Astrocyte (in vitro differentiated cells and primary cell): ENCODE data around the gene TSPAN33. TPM values are rescaled to one million over a fixed set of nuclear protein-coding genes. Genes with fewer than 3 reads are reported as not detected.

Experiments used
- DNase-seq: peaks from one replicate; pipeline ENCODE4 v3.0.0-alpha.2; 2010; ENCODE audit warnings: low read depth
- FAIRE-seq: peaks from 2 replicates; lab custom pipeline; 2011; peaks lifted over from hg19 to GRCh38; lab: Jason Lieb, UNC
- H2AFZ ChIP-seq: 2 replicates; pipeline ENCODE4 v1.6.0; 2012; ENCODE audit warnings: low read depth, low read length, inconsistent platforms
- H3K27ac ChIP-seq: 2 replicates; pipeline ENCODE4 v1.5.1; 2011; ENCODE audit warnings: low read depth, low read length, inconsistent platforms
- H3K27me3 ChIP-seq: 2 replicates; pipeline ENCODE4 v1.6.0; 2011; ENCODE audit warnings: low read length, inconsistent platforms; ENCODE audit not compliant: insufficient read depth
- H3K36me3 ChIP-seq: 2 replicates; pipeline ENCODE4 v1.5.1; 2011; ENCODE audit warnings: low read length, inconsistent platforms; ENCODE audit not compliant: insufficient read depth
- H3K4me1 ChIP-seq: 2 replicates; pipeline ENCODE4 v1.5.1; 2011; ENCODE audit warnings: low read length, inconsistent platforms; ENCODE audit not compliant: insufficient read depth
- H3K4me2 ChIP-seq: 2 replicates; pipeline ENCODE4 v1.6.0; 2012; ENCODE audit warnings: low read length, inconsistent platforms
- H3K4me3 ChIP-seq: 2 replicates; pipeline ENCODE4 v1.5.1; 2011; ENCODE audit warnings: low read depth, mild to moderate bottlenecking, low read length, inconsistent platforms; ENCODE audit not compliant: insufficient read depth
- H3K79me2 ChIP-seq: 2 replicates; pipeline ENCODE4 v1.6.0; 2012; ENCODE audit warnings: mild to moderate bottlenecking, low read length, inconsistent platforms; ENCODE audit not compliant: insufficient read depth
- H3K9ac ChIP-seq: 2 replicates; pipeline ENCODE4 v1.6.0; 2012; ENCODE audit warnings: mild to moderate bottlenecking, low read length, inconsistent platforms
- H3K9me3 ChIP-seq: 2 replicates; pipeline ENCODE4 v1.5.1; 2012; ENCODE audit warnings: low read depth, mild to moderate bottlenecking, low read length, inconsistent platforms; ENCODE audit not compliant: insufficient read depth
- H4K20me1 ChIP-seq: 2 replicates; pipeline ENCODE4 v1.6.0; 2012; ENCODE audit warnings: low read length, inconsistent platforms; ENCODE audit not compliant: insufficient read depth
- H3K27ac Mint-ChIP-seq: one replicate; pipeline ENCODE4 v1.8.0; 2021; ENCODE audit warnings: mild to moderate bottlenecking, mixed read lengths; ENCODE audit not compliant: unreplicated experiment
- H3K27me3 Mint-ChIP-seq: one replicate; pipeline ENCODE4 v1.8.0; 2021; ENCODE audit warnings: low read depth, mixed read lengths; ENCODE audit not compliant: unreplicated experiment
- H3K36me3 Mint-ChIP-seq: one replicate; pipeline ENCODE4 v1.8.0; 2021; ENCODE audit warnings: low read depth, mixed read lengths; ENCODE audit not compliant: unreplicated experiment
- H3K4me1 Mint-ChIP-seq: one replicate; pipeline ENCODE4 v1.8.0; 2021; ENCODE audit warnings: low read depth, mixed read lengths; ENCODE audit not compliant: unreplicated experiment
- H3K4me3 Mint-ChIP-seq: one replicate; pipeline ENCODE4 v1.8.0; 2021; ENCODE audit warnings: mild to moderate bottlenecking, moderate library complexity, mixed read lengths; ENCODE audit not compliant: unreplicated experiment
- H3K9me3 Mint-ChIP-seq: one replicate; pipeline ENCODE4 v1.8.0; 2021; ENCODE audit warnings: mild to moderate bottlenecking, mixed read lengths; ENCODE audit not compliant: unreplicated experiment
- CTCF ChIP-seq: IDR thresholded peaks from 2 replicates; pipeline ENCODE4 v1.5.1; 2011; ENCODE audit warnings: low read depth, mild to moderate bottlenecking, inconsistent platforms, low read length, moderate library complexity; ENCODE audit not compliant: insufficient read depth
- EZH2 ChIP-seq: IDR thresholded peaks from 2 replicates; pipeline ENCODE4 v1.6.1; 2012; ENCODE audit warnings: mild to moderate bottlenecking, low read length, inconsistent platforms; ENCODE audit not compliant: insufficient read depth
- total RNA-seq: library from RNA; stranded (reverse); gene quantifications from 2 replicates; pipeline ENCODE4 v1.2.1, GENCODE V29; 2021

The TSPAN33 gene
- total RNA-seq, 1 donor from 2014 or later = 6.5 TPM

- TF ChIP-seq EZH2 (no peak), CTCF (no peak)
- no peaks in the 10 kb centered on the region for H3K9me3 ChIP-seq
- H3K36me3 Mint-ChIP-seq = no peaks in the 10 kb centered on the region
- H2AFZ ChIP-seq = no peak overlapping the region
- no peaks in the 10 kb centered on the region for H3K79me2 ChIP-seq
- H3K9ac ChIP-seq = no peak overlapping the region
- no peak overlapping the region for H3K4me3 ChIP-seq
- FAIRE-seq (no peak), DNase-seq (no peak)
- H3K9me3 Mint-ChIP-seq = peaks cover 2% of the 10 kb centered on the region
- no peaks in the 10 kb centered on the region for H3K36me3 ChIP-seq
- H3K27me3 Mint-ChIP-seq = peaks cover 1% of the 10 kb centered on the region
- no peak overlapping the region for H3K4me2 ChIP-seq
- H3K4me1 ChIP-seq = no peaks in the 10 kb centered on the region
- no peaks in the 10 kb centered on the region for H3K4me1 Mint-ChIP-seq
- no peaks in the 10 kb centered on the region for H4K20me1 ChIP-seq
- no peak overlapping the region for H3K27ac Mint-ChIP-seq
- H3K27me3 ChIP-seq = peaks cover 4% of the 10 kb centered on the region
- H3K4me3 Mint-ChIP-seq = no peak overlapping the region
- H3K27ac ChIP-seq = no peak overlapping the region
Measured at GRCh38 chr7:129161524-129162225, 17.2 kb downstream of the TSPAN33 start.

GRCh38 chr7:129162732-129163131 lies 18.2 kb downstream of the TSPAN33 start:
- Histone ChIP-seq H3K9me3 (no peaks in the 10 kb centered on the region), H3K36me3 (no peaks in the 10 kb centered on the region), H3K4me3 (no peak overlapping the region), H3K27me3 (peaks cover 1% of the 10 kb centered on the region), H3K27ac (no peak overlapping the region), H4K20me1 (no peaks in the 10 kb centered on the region), H3K4me2 (no peak overlapping the region), H3K79me2 (no peaks in the 10 kb centered on the region), H3K9ac (no peak overlapping the region), H3K4me1 (no peaks in the 10 kb centered on the region), H2AFZ (no peak overlapping the region)
- FAIRE-seq (no peak), DNase-seq (no peak)
- Mint-ChIP-seq H3K9me3 (peaks cover 2% of the 10 kb centered on the region), H3K27ac (no peak overlapping the region), H3K27me3 (peaks cover 10% of the 10 kb centered on the region), H3K4me3 (no peak overlapping the region), H3K4me1 (no peaks in the 10 kb centered on the region), H3K36me3 (no peaks in the 10 kb centered on the region)
- TF ChIP-seq CTCF (no peak), EZH2 (no peak)

- Mint-ChIP-seq H3K4me1 (no peaks in the 10 kb centered on the region), H3K4me3 (no peak overlapping the region), H3K9me3 (no peaks in the 10 kb centered on the region), H3K27ac (no peak overlapping the region), H3K27me3 (peaks cover 16% of the 10 kb centered on the region), H3K36me3 (no peaks in the 10 kb centered on the region)
- H2AFZ ChIP-seq = no peak overlapping the region
- peaks cover 3% of the 10 kb centered on the region for H3K4me1 ChIP-seq
- no peak overlapping the region for H3K9ac ChIP-seq
- no peak overlapping the region for H3K27ac ChIP-seq
- H3K79me2 ChIP-seq = no peaks in the 10 kb centered on the region
- H3K4me2 ChIP-seq = no peak overlapping the region
- DNase-seq = peak; percentile 38
- no peaks in the 10 kb centered on the region for H4K20me1 ChIP-seq
- no peaks in the 10 kb centered on the region for H3K9me3 ChIP-seq
- H3K36me3 ChIP-seq = no peaks in the 10 kb centered on the region
- H3K27me3 ChIP-seq = no peaks in the 10 kb centered on the region
- TF ChIP-seq CTCF (peak; percentile 94), EZH2 (no peak)
- H3K4me3 ChIP-seq = no peak overlapping the region
- FAIRE-seq = no peak
Measured at GRCh38 chr7:129163875-129164544, 19.5 kb downstream of the TSPAN33 start.
